Stimulated activated CD8-positive, alpha-beta memory T cell treated with anti-CD3 and anti-CD28 coated beads, Interleukin-15, amount 100 ng/mL, for 24 hours (primary cell): ENCODE data around the gene EMILIN2.
"Not testable (repeated sequence)": the region's sequence is repeated elsewhere in the genome, so short reads cannot be mapped to it uniquely, and the experiment has no call there.

ENCODE experiments used
- DNase-seq: peaks from one replicate; pipeline ENCODE4 v3.0.0-alpha.2; 2020; ENCODE audit warnings: low read depth

Gene EMILIN2

DNA sequence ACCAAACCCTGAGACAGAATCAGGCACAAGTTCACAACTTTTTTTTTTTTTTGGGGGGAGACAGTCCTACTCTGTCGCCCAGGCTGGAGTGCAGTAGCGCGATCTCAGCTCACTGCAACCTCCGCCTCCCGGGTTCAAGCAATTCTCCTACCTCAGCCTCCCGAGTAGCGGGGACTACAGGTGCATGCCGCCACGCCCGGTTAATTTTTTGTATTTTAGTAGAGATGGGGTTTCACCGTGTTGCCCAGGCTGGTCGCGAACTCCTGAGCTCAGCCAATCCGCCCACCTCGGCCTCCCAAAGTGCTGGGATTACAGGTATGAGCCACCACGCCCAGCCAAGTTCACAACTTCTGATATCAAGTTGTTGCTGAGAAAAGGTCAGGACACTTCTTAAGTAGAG is 68.7 kb downstream of the EMILIN2 start:
- DNase-seq = not testable (repeated sequence)

DNA sequence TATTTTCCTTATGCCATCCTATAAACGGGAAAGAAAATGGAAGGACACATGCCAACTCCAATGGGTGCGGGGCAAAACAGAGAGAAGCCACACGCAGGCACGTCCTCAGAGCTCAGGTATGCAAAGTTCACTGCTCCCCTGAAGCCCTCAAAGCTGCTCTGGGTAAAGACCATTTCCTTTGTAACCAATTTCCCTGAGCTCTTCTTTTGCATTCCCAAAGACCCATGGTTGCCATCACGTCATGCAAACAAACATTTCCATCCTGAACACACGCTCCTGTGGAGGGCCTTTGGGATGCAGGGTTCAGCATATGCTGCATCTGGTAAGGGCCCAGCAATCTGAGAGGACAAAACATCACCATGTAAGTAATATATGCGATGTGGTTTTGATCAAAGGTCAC is 69.4 kb downstream of the EMILIN2 start:
- no peak for DNase-seq

DNA sequence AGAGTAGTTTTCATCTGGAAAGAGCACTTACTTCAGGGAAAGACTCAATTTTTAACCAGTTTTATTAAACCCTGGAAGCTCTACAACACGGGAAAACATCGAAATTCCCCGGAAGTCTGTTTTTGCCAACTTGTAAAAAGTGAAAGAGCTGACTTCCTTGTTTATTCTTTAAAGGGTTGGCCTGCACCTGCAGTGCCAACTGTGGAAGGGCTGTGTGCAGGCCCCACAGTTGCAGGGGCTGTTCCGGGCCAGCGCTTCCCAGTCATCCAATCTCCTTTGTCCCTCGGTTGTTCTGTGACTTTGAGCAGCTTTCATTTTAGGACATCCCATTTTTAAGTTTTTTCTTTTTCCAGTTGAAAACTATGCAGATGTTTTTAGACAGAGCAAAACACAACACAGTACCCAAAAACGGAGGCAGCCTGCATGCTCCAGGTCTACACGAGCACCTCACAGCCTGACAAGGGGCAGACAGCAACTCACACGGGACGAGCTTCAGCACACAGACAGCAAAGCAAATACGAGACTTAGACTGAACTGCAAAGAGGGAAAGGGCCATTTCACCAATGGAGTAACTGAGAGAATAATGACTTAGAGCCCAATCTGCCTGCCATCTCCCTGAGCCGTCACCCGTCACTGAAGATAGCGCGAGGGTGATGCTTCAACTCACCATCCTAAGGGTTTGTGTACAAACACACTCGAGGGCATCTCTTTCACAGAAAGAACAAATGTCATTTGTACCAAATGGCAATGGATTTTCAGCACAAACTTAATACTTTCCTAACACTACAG is 70.6 kb downstream of the EMILIN2 start:
- DNase-seq = no peak

DNA sequence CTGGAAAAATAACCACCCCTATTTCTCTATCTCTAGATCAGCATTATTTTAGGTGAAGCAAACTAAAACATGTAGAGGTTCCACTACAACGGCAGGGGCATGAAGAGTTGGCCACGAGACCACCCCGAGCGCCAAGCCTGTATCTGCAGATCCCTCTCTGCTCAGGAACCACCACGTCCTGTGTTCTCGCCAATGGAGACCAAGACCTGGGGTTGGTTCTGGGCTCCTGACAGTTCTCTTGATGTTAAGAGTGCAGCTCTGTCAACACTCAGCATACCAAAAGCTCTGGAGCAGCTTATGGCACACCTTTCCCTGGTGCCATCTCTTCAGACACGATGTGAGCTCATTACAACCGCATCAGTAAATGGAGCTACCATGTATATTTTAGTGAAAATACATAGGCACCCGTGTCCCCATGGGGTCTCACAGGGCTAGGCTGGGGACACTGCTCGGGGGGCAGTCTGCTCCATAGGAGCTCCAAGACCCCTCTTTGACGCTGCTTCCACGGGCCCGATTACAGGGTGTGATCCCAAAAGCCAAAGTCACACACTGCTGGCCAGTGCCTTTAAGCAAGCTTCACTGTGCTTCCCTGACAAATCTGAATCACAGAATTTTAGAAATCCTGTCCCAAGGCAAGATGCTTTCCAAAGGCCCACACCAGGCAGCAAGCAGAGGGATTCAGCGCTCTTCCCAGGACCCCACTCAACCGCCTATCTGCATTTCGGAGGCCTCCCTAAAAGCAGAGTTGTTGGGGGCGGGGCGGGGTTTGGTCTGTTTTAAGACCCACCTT is 72.2 kb downstream of the EMILIN2 start:
- no peak for DNase-seq

DNA sequence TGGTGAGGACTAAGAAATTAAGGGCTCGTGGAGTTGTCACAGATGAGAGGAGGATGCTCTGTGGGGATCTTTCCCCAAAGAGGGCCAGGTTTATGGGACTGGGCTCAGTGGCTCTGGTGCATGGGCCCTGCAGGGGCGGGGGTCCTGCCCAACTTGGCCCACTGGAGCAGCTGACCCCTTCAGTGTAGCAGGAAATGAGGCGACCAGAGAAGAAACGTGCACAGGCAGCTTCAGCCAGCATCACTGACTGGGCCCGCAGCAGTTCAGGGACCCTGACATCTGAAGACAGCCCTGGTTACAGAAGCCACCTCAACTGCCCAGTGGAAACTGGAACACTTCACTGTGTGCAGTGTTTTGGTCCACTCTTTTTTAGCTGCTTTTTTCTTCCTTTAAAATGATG is 72.8 kb downstream of the EMILIN2 start:
- no peak for DNase-seq

DNA sequence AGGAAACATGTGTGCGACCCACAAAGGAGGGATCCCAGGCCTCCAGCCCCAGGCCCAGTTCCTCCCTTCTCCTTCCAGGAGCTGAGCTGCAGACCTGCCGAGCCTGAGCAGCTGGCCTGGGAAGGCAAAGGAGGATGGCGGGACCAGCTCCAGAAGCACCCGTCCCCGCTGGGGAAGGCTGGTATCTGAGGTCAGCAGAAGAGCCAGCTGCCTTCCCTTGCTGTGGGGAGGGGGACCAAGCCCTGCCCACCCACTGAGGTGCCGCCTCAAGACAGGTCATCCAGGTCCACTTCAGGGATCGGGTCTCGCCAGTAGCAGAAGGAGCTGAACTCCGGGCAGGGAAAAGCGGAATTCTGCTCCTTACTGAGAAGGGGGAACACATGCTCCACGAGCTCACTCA is 73.2 kb downstream of the EMILIN2 start:
- no peak for DNase-seq

DNA sequence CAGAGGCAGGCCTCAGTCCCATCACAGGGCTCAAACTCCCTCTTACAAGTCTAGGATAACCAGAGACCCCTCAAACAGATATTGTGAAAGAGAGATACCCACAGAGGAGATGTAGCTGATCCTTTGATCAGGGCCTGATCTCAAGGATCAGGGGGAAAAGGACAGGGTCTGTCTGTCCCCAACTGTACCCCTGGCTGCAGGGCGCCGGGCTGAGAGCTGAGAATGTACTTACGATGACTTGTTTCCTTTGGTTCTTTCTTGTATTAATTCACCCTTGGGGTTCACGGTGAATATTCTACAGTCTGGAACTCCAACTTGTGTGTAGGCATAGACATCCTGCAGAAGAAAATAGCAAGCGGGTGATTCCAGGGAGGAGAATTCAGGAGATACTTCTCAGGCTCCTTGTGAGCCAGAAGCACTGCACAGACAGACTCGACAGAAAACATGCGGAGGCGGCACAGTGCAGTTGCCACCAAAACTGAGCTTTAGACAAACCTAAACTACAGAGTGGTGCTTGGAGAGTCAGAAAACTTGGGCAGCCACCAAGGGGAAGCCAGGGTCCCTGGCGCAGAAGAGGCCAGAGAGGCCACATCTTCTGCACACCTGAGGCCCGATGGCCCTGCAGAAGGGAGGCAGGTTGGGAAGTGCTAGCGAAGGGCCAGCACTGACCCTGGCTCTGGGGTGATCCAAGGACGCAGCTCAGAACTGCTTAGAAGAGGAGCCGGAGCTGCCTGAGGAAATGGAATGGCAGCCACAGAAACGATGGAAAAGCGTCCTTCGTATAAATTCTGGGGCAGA is 73.9 kb downstream of the EMILIN2 start:
- no peak for DNase-seq

DNA sequence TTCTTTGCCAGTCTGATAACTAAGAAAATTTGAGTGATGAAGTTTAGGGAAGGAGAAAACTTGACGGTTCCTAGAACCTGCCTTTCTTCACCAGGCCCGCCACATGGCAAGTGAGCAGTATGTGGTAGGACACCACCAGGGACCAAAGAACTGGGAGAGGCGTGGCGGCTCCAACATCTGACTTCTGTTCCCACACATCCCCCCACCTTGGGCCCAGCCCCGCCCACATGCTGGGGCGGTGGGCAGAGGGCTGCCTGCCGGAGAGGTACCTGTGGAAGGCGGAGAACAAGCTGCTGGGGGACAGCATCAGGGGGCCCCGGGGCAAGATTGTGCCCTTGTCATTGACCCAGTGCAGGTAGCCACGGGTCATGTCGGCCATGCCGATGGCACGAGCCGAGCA is 75.0 kb downstream of the EMILIN2 start:
- DNase-seq = no peak

DNA sequence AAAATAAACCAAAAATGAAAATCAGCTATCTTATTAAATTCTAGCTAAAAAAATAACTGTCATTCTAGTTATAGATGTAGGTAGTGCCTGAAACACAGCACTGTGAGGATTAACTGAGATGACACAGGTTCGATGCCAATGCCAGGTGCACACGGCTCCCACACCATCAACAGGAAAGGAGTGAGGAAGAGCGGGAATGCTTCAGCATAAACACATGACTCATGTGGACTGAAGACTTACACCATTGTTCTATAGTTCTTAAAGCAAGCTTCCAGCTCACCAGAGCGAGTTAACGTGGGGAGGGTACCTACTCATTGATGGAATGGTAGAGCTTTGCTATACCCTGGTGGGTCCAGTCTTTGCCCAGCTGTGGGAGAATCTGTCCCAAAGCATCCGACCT is 76.7 kb downstream of the EMILIN2 start:
- no peak for DNase-seq

DNA sequence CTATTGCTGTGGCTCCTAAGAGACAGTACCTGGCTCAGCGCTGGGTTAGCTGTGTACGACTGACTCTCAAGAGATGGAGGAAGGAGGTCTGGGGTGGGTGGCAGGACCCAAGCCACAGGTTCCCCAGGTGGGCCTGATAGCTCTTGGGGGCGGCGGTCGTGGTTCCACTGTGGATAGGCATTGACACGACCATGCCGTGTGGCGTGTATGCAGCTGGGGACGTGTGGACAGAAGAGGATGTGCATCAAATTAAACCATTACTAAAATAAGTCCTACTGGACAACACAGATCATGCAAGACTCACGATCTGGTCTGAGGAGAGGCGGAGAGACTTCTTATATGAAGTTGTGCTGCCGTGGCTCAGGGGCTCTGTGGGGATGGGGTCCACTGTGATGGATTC is 78.1 kb downstream of the EMILIN2 start:
- DNase-seq = no peak

DNA sequence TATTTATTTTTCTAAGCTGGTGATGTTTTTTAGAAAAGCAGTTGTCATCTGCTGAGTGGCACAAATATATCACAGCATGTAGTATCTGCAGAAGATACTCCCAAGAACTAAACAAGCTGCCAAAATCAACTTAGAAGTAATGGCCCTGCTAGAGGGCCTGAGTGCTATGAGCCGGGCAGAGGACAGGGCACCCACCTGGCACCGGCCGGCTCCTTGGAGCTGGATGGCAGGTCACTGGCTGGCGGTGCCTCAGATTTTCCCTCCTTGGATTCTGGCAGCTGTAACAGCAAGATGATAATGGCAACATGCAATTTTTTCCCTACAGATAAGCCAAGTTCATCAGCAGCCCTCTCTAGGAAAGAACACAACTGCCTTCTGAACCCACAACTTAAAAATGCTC is 79.7 kb downstream of the EMILIN2 start:
- DNase-seq = no peak

DNA sequence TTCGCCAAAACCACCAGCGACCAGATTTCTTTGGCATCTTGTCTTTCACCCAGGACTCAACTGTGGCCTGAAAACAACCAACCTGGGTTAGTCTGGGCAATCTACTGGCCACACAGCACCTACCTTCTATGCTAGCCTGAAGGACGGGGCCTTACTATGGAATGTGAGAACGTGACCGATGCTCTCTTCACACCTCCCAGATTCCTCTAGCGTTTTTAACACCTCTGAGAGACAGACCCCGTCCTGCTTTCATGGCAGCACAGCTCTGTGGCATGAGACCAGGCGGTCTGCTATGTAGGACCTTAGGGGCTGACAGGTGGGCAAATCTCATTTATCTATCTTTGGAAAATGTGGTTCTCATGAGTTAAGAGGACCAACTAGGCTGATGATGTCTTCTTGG is 80.9 kb downstream of the EMILIN2 start:
- no peak for DNase-seq

DNA sequence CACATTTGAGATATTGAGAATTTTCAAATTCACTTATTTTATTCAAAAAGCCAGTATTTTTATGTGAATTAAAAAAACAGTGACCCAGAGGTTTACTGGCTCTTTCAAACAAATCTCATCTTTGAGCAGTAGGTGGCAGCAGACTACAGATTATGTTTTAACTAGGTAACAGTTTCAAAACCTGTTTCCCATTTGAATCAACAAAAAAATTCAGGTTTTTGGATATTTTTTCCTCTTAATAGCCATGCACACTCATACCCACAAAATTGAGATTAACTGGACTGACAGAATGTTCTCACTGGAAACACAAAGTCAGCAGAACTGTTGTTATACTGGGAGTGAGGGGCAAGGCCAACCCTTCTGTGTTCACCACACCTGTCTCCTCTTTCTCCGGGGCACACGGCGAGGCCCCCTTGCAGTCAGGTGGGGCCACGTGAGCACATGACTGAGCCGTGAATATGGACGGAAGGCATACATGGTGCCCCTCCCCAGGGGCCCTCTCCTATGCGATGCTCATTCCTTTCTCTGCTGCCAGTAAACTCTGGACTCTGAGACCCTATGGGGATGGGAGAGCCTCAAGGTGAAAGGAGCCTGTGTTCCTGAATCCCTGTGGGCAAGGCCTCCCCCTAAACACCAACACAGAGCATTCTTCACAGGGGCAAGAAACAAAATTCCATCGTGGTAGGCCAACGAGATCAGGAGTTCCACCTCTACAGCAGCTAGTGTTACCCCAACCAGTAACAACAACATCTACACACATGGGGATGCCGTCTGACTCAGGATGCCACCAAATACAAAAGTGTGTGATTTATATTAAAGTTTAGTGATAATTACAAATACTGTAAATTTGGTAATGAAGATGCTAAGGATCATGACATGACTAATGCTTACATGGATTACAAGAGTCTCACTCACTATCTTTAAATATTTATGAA is 85.7 kb downstream of the EMILIN2 start:
- DNase-seq = no peak

DNA sequence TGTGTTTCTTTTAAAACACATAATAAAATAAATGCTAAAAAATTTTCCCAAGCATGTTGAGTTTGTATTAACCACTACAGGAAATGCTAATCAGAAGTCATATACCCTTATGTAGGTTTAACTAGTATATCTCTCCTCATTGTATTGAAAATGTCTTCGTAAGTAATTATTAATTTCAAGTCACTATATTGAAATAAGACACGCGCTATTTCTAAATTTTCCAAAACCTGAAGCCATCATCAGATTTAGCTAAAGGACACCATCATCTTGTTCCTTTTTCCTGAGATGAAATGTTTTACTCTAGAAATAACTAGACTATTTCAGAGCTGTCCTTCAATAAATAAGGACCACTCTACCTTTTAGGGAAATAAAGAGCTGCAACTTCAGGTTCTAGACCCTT is 87.2 kb downstream of the EMILIN2 start:
- DNase-seq = no peak

DNA sequence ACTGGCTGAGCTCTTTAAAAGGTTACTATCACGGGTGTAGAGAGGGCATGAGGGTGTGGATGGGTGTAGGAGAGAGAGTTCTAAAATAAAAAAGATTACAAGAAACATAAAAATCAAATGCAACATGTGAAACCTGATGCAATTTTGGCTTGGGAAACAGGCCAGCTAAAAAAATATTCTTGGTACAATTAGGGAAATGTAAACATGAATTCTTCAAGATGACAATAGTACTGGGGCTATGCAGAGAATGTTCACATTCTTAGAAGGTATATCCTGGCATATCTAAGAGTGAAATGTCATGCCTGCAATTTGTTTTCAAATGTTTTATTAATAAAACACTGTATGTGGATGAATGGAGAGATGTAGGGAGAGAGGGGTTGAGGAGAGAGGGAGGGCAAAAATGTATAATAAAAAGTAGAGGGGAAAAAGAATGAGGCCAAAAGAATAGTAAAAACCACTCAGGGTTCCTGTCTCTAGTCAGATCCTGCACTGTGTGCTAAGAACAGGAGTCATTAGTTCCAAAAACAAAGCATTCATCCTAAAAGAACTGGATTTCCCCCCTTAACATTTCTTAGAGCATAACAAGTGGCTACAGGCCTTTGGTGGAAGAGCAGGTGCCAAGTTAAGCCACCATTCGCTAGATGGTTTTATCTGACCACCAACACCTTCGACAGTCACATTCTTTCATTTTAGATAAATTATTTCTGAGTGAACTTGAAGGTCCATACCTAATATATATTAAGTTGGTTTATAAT is 88.8 kb downstream of the EMILIN2 start:
- no peak for DNase-seq

DNA sequence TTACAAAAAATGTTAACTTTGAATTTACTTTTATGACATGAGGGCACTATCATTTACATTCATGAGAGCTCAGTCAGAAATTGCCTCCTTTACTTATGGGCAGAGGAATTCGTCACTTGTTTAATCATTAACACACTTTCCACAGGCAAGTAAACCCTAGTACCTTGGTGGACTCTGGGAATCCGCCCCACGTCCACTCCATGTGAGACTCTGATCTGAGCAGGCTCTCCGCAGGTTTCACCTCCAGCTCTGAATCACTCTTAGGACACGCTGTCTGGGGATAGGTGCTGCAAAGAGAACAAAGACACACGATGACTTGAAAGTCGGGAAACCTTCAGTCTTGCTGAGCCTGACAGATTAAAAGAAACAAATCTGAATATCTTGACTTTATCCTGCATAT is 92.5 kb downstream of the EMILIN2 start:
- DNase-seq = no peak

DNA sequence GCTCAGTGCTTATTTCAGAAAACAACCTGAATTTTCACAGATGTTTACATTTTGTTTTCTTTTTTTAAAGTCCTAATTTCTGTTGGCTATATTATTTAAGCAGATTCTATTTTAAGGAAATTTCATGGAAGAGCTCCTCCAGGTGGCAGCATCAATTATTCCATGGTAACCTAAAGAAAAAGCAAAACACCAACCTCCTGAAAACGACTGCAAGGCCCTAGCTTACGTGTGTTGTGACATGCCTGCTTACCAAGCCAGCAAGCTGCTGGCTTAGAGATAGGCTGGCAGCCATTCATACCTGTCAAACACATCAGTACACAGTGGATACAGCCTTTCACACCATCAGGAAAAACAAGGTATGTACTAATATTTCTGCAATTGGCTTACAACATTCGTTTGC is 101.2 kb downstream of the EMILIN2 start:
- no peak for DNase-seq

DNA sequence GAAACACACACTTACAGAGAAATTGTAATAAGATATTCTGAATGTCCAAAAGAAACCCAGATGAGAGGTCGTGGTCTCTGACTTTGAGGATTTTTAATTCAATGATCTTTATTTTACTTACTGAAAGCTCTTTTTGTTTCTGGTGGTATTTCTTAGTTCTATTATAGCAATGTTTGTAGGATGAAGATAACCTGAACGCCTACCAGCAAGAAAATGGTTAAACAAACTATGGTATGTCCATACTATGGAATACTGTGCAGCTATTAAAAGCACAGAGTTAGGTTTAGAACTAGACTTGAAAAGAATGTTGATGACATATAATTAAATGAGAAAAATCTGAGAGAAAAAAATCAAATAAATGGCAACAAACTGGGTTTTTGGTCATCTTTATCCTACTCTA is 105.8 kb downstream of the EMILIN2 start:
- no peak for DNase-seq

DNA sequence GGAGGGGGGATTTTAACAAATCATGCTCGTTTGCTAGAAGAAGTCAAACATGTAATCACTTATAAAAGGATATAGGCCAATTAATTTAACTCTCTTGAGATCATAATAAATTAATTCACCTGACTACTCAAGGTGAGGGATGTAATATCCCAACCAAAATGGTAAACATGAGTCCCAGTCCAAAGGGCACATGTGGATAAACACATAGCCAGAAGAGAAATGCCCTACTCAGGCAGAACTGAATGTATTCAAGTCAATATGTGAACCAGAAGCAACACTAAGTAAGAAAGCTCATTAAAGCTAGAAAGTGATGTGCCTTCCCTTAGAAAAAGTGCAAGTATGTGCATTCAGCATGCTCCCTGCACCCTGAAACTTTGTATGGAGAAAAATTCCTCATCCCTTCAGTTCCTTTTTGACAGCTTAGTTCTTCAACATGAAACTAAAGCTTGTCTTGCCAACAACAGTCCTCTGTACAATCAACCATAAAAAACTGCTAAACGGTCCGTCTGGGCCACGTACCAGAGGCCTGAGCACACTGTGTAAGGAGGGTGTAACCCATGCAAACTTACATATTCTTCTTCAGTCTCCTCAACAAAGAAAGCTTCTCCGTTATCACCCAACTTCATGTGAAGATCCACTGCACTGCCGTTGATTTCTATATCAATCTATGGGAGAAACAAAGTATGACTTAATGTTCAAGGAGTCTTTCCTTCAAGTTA is 107.3 kb downstream of the EMILIN2 start:
- no peak for DNase-seq
